OCI-LY1 (cell line): Measurements from ENCODE around the gene BABAM1.

Source experiments
- H2AFZ ChIP-seq: fragments of 200-600 bp; sonication (generic), shearing (Covaris generic); 2 replicates; pipeline ENCODE4 v1.6.0; 2014; ENCODE audit warnings: antibody characterized with exemption, mild to moderate bottlenecking, low read length
- H3F3A ChIP-seq: fragments of 200-600 bp; sonication (generic), shearing (Covaris generic); 2 replicates; pipeline ENCODE4 v1.6.0; 2014; ENCODE audit warnings: mild to moderate bottlenecking, antibody characterized with exemption, low read length, moderate library complexity; ENCODE audit not compliant: insufficient read depth
- H3K27ac ChIP-seq: fragments of 200-600 bp; sonication (generic); 2 replicates; pipeline ENCODE4 v1.5.1; 2014; ENCODE audit warnings: low read length, mixed run types, mild to moderate bottlenecking, low read depth; ENCODE audit not compliant: poor library complexity, severe bottlenecking
- H3K27me3 ChIP-seq: fragments of 200-600 bp; sonication (generic); 2 replicates; pipeline ENCODE4 v1.6.0; 2014; ENCODE audit warnings: antibody characterized with exemption, mild to moderate bottlenecking, low read length, moderate library complexity; ENCODE audit not compliant: insufficient read depth
- H3K36me3 ChIP-seq: fragments of 200-600 bp; sonication (generic); 2 replicates; pipeline ENCODE4 v1.6.1; 2014; ENCODE audit warnings: mild to moderate bottlenecking, antibody characterized with exemption, low read length, moderate library complexity, mixed read lengths; ENCODE audit not compliant: insufficient read depth
- H3K4me1 ChIP-seq: fragments of 200-600 bp; sonication (generic); 2 replicates; pipeline ENCODE4 v1.5.1; 2014; ENCODE audit warnings: mild to moderate bottlenecking, low read length, moderate library complexity; ENCODE audit not compliant: insufficient read depth, severe bottlenecking
- H3K4me2 ChIP-seq: fragments of 200-600 bp; sonication (generic), shearing (Covaris generic); 2 replicates; pipeline ENCODE4 v1.6.1; 2014; ENCODE audit warnings: low read length
- H3K4me3 ChIP-seq: fragments of 200-600 bp; sonication (generic); 2 replicates; pipeline ENCODE4 v1.5.1; 2014; ENCODE audit warnings: low read length, low read depth, mild to moderate bottlenecking, mixed read lengths; ENCODE audit not compliant: poor library complexity, severe bottlenecking
- H3K79me2 ChIP-seq: fragments of 200-600 bp; shearing (Covaris generic); 2 replicates; pipeline ENCODE4 v1.6.1; 2016; ENCODE audit warnings: mixed run types, low read length, mixed read lengths; ENCODE audit not compliant: insufficient read depth
- H3K9ac ChIP-seq: fragments of 200-600 bp; sonication (generic), shearing (Covaris generic); 2 replicates; pipeline ENCODE4 v1.6.1; 2014; ENCODE audit warnings: mild to moderate bottlenecking, low read length, mixed read lengths
- H3K9me2 ChIP-seq: fragments of 200-600 bp; sonication (generic), shearing (Covaris generic); 2 replicates; pipeline ENCODE4 v1.6.1; 2014; ENCODE audit warnings: low read depth, mild to moderate bottlenecking, low read length, mixed read lengths
- H3K9me3 ChIP-seq: fragments of 200-600 bp; shearing (Covaris generic); 2 replicates; pipeline ENCODE4 v1.6.1; 2014; ENCODE audit warnings: low read length, mixed read lengths
- H4K20me1 ChIP-seq: fragments of 200-600 bp; sonication (generic), shearing (Covaris generic); 2 replicates; pipeline ENCODE4 v1.6.0; 2016; ENCODE audit warnings: mild to moderate bottlenecking, low read length; ENCODE audit not compliant: insufficient read depth
- CTCF ChIP-seq: fragments of 200-600 bp; sonication (generic), shearing (Covaris generic); IDR thresholded peaks from 2 replicates; pipeline ENCODE4 v1.5.1; 2017; ENCODE audit warnings: mild to moderate bottlenecking, antibody characterized with exemption, low read length, moderate library complexity, mixed read lengths
- EZH2 ChIP-seq: fragments of 200-600 bp; sonication (generic), shearing (Covaris generic); IDR thresholded peaks from 2 replicates; pipeline ENCODE4 v1.8.0; 2017; ENCODE audit warnings: borderline replicate concordance, mixed run types, mild to moderate bottlenecking, antibody characterized with exemption, low read length, moderate library complexity, mixed read lengths

Gene BABAM1

GRCh38 chr19:17325881-17326594, 58.8 kb downstream of the BABAM1 start:
- no peak overlapping the region for H3K27ac ChIP-seq
- TF ChIP-seq EZH2 = no peak
- TF ChIP-seq CTCF = no peak
- no peak overlapping the region for H3K4me2 ChIP-seq

GRCh38 chr19:17326595-17326966, 59.3 kb downstream of the BABAM1 start:
- peaks cover 6% of the 10 kb centered on the region for H3K4me1 ChIP-seq
- no peak overlapping the region for H2AFZ ChIP-seq
- no peak overlapping the region for H3K27ac ChIP-seq
- no peak overlapping the region for H3K9ac ChIP-seq
- TF ChIP-seq CTCF = no peak
- TF ChIP-seq EZH2 = no peak
- no peaks in the 10 kb centered on the region for H3K9me2 ChIP-seq
- no peaks in the 10 kb centered on the region for H3K9me3 ChIP-seq
- H3K79me2 ChIP-seq = no peaks in the 10 kb centered on the region
- H3K4me2 ChIP-seq = no peak overlapping the region
- H3K36me3 ChIP-seq = peaks cover 14% of the 10 kb centered on the region
- H4K20me1 ChIP-seq = no peaks in the 10 kb centered on the region
- H3K4me3 ChIP-seq = no peak overlapping the region
- H3F3A ChIP-seq = peaks cover 3% of the 10 kb centered on the region; the same call in 1 of the 2 replicates
- H3K27me3 ChIP-seq = no peaks in the 10 kb centered on the region; the same call in 1 of the 2 replicates

More at GRCh38 chr19:17325881-17326594, 58.8 kb downstream of the BABAM1 start:
- H3K9ac ChIP-seq = no peak overlapping the region
- H3F3A ChIP-seq = peaks cover 3% of the 10 kb centered on the region; the same call in 1 of the 2 replicates
- H3K36me3 ChIP-seq = peaks cover 19% of the 10 kb centered on the region
- H4K20me1 ChIP-seq = no peaks in the 10 kb centered on the region
- no peaks in the 10 kb centered on the region for H3K9me2 ChIP-seq
- no peaks in the 10 kb centered on the region; the same call in 1 of the 2 replicates for H3K27me3 ChIP-seq
- no peaks in the 10 kb centered on the region for H3K79me2 ChIP-seq
- H3K4me3 ChIP-seq = no peak overlapping the region
- peaks cover 6% of the 10 kb centered on the region for H3K4me1 ChIP-seq
- H2AFZ ChIP-seq = no peak overlapping the region
- no peaks in the 10 kb centered on the region for H3K9me3 ChIP-seq

- Histone ChIP-seq H3K4me1 (peaks cover 6% of the 10 kb centered on the region), H3F3A (peaks cover 3% of the 10 kb centered on the region; the same call in 1 of the 2 replicates), H3K79me2 (no peaks in the 10 kb centered on the region), H2AFZ (no peak overlapping the region), H3K9me2 (no peaks in the 10 kb centered on the region), H4K20me1 (no peaks in the 10 kb centered on the region), H3K9me3 (no peaks in the 10 kb centered on the region), H3K4me2 (no peak overlapping the region), H3K9ac (no peak overlapping the region), H3K36me3 (peaks cover 8% of the 10 kb centered on the region; the same call in 1 of the 2 replicates), H3K4me3 (no peak overlapping the region), H3K27me3 (no peaks in the 10 kb centered on the region; the same call in 1 of the 2 replicates), H3K27ac (no peak overlapping the region)
- TF ChIP-seq EZH2 = no peak
Observed at GRCh38 chr19:17327068-17327653, 59.9 kb downstream of the BABAM1 start.
